CD4-positive, alpha-beta T cell treated with Interleukin-4 for 4 hours (primary cell): ENCODE measurements around the gene KAT2A.

Experiments used
- DNase-seq: peaks from one replicate; pipeline ENCODE4 v3.0.0-alpha.2; 2020

KAT2A gene

DNA sequence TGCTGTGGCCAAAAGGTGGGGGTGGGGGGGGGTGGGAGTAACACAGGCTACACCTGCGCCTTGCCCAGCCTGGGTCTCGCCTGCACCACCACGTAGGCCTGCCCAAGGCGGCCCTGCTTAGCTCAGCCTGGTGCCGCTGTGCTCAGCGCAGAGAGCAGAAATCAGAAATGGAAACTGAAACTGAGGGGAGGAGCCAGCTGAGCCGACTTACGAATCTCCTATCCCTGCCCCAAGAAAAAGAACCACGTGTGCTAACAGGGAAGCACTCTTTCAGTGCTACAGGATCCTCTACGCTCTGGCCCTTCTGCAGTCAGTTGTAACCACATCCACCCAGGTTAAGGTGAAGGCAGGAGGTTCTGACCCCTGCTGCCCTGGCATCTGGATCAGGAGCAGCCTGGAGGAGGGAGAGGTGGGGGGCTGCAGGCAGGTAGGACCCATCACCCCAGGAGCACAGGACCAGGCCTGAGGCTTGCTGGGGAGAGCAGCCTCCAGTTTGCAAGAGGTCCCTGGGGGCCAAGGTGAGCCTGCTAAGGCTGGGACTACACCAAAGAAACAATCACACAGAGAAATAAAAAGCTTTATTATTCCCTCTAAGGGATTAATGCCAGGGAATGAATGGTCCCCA, 8.5 kb downstream of the KAT2A start, which contains the start of gene DHX58:
TSS of gene DHX58 (minus strand) at position 163 of the 625 bp plus-strand sequence. CDS start 822 bp downstream, outside the sequence.
- peak; percentile 87 for DNase-seq

DNA sequence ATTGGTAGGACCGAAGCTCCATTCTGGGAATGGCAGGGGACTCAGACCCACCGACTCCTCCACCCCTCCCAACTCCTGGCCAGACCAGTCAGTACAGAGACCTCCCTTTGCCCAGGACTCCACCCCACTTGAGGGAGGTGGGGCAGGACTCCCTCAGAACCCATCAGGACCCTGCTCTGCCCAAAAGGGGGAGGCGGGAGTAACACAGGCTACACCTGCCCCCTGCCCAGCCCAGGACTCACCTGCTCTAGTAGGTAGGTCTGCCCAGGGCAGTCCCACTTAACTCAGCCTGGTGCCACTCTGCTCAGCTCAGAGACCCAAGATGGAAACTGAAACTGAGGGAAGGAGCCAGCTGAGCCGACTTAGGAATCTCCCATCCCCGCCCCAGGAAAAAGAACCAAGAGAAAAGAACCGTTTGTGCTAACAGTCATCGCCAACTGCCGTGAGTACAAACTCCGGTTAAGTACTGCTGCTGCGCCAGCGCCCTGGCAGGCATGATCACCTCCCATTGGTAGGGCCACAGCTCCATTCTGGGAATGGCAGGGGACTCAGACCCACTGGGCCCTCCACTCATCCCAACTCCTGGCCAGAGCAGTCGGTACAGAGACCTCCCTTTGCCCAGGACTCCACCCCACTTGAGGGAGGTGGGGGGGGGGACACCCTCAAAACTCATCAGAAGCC, 9.2 kb downstream of the KAT2A start:
- DNase-seq: peak; percentile 23

DNA sequence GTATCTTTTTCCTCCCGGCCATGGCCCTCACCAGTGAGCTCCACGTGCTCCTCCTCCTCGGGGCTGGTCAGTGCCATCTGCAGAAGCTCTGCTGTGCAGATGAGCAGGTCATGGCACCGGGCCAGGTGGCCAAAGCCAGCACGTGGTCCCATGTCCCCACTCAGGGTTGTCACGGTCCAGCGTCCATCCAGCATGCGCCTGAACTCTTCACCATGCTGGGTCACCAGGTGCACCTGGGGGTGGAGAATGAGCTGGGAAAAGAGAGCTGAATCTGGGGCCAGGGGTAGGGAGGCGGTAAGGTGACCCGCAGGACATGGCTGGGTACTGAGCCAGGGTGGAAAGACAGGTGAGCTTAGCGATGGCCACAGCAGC, 9.9 kb downstream of the KAT2A start:
- DNase-seq: no peak

DNA sequence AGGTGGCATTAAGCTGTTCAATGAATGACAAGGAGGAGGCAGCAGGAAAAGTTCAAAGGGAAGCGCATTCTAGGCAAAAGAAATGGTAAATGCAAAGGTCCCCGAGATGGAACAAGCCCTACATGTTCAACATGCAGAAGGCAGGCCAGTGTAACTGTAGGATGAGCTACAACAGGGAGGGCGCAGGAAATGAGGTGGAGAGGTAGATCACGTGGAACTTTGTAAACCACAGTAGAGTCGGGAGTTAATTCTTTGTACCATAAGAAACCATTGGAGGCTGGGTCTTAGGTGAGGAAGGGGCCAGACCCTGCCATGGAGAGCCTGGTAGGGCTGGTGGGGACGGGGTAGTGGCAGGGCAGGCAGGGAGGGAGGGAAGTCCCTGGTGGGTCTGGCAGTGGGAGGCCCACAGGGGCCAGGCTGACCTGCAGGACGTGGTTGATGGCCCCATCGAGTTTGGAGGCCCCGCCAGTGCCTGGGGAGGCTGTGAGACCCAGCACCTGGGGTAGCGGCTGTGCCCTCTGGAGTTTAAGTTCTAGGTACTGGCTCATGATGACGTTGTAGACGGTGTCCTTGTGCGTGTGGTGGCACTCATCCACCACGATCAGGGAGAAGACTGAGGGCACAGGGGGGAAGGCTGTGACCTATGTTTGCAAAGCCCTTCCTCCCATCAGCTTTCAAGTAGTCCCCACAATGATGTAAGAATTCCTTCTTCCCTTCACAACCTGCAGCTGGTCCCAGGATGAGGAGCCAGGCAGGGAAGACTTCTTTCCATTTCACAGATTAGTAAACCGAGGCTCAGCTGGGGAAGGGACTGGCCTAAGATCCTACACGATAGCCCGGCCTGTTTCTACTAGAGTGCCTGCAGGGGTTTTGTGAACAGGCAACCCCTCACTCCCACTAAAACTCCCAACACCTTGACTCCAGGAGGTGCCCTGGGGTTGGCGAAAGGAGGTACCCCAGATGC, 10.6 kb downstream of the KAT2A start:
- DNase-seq: no peak

DNA sequence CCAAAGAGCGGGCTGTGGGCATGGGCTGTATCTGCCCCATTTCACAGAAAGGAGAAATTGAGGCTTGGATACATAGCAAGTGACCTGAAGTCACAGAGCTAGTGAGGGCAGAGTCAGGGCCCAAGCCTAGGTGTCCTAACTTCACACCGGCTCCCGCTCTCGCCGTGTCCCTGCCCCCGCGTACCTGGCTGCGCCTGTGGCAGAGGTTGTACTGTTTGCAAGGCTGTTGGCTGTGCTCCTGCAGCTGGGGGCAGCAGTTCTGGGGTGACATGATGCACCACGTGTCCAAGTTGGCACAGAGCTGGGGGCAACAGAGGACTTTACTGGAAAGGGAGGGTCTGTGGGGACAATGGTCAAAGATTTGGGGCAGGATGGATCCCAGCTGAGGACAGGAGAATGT, 12.1 kb downstream of the KAT2A start:
- DNase-seq: no peak

DNA sequence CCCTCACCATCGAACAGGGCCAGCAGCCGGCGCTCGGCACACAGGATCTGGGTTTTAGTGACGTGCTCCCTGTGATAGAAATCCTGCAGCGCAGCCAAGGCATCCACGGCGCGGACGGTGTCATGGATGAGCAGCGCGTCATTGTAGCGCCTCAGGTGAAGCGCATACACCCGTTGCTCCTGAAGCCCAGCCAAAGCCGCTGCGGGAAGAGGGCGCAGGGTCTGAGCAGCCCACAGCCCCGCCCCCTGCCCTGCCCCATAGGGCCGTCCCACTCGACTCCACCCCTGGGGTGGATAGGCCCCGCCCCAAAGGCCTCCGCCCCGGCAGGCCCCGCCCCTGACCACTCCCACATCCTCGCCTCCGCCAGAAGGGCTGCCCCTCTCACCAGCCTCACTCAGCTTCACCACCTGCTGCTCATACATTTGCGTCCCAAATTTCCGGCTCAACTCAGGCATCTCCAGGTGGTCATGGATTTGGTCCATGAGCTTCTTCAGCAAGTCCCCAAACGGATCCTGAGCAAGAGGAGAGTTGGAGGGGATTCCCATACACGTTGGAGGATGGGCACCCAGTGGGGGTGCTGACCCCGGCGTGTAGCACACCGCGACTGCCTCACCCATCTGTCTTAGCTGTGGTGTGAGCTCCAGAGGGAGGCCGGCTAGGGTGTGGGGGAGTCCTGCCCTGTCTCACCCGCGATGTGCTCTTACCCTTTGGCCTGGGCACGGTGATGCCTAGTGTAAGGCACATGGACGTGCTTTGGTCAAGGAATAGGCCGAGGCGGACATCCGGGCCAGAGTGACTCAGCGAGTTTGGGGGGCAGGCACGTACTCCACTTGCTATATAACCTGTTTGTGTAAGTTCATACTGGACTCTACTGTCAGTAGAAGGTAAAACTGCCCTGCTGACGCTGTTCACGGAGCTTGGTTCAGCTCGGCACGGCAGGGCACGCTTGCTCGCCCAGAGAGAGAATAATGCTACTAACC, 13.3 kb downstream of the KAT2A start:
- peak; percentile 80 for DNase-seq

DNA sequence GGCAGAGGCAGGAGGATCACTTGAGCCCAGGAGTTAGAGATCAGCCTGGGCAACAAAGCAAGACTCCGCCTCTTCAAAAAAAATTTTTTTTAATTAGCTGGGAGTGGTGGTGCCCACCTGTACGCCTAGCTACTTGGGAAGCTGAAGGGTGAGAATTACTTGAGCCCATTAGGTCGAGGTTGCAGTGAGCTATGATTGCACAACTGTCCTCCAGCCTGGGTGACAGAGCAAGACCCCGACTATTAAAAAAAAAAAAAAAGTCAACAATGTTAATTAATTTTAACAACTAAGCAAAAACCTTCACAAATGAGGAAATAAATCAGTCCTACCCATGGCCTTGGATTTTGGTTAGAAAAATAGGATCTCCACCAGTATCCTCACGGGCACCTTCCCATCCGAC, 14.0 kb downstream of the KAT2A start:
- DNase-seq: no peak

DNA sequence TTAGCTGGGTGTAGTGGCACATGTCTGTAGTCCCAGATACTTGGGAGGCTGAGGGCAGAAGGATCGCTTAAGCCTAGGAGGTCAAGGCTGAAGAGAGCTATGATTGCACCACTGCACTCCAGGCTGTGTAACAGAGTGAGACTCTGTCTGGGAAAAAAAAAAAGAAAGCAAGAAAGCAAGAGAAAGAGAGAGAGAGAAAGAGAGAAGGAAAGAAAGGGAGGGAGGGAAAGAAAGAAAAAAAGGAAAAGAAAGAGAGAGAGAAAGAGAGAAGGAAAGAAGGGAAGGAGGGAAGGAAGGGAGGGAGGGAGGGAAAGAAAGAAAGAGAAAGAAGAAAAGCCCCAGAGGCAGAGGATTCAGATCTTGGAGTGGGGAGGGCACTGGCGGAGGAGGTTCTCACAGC, 15.2 kb downstream of the KAT2A start:
- no peak for DNase-seq

DNA sequence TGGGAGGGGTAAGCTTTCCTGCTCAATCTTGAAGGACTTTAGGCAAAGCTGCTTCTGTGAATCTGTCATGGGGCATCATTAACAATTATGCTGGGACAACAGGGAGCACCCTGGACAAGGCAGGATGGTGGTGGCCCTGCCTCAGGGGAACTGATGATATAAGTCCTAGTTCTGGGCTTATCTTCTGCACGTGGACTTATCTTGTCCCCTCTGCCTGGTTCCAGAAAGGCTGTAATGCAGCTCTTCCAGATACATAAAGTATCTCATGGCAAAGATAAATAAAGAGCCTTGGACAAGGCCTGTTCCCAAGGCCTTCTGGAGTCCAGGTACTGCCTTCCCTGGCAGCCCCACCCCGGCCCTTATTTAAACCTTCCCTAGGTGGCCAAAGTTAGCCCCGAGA, 16.9 kb downstream of the KAT2A start:
- DNase-seq: no peak

DNA sequence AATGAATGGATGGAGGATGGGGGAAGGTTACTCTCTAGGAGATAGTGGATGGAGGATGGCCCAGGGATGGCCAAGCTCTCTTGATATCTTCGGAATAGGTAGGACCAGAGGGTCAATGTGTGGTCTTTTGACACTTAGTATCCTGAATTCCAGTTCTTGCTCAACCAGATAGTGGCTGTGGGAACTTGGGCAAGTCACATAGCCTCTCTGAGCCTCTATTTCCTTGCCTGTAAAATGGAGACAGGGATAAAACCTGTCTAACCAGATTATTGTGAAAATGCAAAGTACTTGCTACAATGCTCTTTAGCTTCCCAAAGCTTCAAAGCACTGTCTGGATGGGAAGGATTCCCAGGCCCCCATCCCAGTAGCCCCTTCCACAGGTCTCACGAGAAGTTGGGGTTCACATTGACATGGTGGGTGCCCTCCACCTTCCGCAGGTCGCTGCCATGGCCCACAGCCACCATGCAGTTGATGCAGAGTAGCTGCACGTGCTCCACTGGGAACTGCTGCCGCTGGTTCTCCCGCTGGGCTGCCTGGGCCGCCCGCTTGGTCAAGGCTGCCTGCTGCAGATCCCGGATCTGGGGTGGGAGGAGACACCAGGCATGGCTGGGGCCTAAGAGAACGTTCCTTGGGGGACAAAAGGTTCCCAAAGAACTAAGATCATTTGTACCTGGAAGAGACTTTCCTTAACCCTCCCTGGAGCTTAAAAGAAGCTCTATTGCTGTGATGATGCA, 17.8 kb downstream of the KAT2A start:
- no peak for DNase-seq

DNA sequence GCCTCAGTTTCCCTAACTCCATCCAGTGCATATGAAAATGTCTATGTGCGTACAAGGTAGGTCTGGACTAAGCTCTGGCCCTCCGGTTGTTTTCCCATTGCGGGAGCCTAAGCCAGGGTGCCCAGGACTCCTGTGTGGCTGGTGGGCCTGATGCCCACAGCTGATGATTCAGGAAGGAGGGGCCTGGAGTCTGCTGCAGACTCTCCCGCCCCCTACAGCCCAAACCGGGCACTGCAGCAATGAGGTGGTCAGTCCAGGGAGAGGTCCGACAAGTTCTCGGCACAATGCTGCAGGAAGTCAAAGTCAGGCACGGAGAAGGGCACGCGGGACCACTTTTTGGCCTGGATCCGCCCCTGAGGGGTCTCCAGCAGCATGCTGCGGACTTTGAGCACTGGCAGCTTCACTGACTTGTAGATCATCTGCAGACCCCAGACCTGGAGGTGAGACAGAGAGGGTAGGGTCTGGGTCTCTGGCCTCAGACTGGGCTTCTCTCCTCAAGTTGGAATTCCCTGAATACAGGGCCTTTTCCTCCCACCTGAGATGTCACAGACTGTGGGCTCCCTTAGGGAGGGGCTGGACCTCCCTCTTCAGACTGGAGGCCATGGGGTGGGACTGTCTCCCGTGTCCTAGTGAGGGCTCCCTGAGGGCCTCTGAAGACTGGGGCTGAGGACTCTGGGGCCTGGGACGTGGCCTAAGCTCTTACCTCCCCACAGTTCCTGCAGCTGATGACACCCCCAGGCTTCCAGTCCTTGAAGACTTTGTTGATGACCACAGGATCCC, 19.5 kb downstream of the KAT2A start:
- DNase-seq: peak; percentile 52

DNA sequence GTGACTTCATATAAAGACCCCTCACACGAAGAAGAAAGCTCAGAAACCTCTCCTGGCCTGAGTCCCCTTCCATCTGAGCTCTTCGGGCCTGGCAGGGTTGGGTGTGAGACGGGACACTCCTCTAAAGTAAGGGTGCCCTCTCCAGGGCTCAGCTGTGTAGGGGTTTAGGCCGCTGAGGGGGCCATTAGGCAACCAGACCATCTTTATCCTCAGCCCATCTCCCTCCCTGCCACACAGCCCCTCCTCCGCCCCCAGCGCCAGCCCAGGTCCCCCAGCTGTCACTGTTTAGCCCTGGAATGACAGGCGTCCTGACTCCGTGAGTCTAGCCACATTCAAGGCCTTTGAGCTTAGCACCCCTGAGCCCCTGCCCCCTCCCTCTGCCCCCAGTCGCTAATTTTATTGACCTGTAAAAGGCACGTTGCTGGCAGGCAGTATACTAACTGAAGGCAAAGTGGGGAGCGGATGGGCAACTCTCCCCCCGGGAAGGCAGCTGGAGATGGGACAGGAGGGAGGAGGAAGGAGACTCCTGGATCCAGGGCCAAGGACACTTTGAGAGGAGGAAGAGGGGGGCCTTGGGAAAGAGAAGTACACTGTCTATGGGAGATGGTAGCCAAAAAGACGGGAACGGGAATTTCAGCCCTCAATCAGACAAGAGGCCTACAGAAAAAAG, 22.3 kb downstream of the KAT2A start:
- no peak for DNase-seq

DNA sequence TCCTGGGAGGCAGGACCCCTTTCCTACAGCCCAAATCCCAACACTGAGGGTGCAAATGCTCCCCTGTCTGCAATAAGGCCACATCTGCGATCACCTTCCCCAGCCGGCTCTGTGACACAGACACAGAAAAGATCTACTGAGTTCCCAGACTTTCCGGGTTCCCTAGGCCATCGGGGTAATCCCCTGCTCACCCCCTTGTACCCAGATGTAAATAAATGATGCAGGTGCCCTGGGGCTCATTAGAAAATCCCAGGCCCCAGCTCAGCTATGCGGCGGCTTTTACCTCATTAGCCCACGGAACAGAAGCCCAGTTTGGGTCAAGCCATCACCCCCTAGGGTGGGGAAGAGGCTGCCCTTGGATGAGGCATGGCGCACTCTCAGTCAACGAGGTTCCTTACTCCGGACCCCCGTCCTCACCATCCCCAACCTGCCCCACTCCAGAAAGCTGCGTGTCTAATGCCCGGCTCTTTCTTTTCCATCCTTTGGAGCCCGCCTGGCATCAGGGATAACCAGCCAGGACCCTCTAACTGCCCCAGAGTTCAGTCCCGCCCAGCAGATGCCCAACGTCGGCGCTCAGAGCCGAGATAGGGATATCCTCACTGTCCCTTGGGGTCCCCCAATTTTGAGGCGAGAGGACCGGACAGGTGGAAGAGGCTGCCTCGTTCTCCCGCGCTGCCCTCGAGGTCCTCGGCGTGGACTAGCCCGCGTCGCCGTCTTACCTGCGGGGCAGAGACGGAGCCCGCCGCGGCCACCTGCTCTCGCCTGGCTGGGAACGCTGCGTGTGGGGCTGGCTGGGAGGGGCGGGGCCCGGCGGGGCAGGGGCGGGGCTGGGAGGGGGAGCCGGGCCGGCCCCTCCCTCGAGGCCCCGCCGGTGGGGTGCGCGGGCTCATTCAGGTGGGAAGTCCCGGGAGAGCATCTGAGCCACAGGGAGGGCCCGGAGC, 23.2 kb downstream of the KAT2A start, which contains the start of gene ZNF385C:
TSS of gene ZNF385C (minus strand) at position 783 of the 941 bp plus-strand sequence. CDS start 35,417 bp downstream, outside the sequence.
- peak; percentile 17 for DNase-seq

DNA sequence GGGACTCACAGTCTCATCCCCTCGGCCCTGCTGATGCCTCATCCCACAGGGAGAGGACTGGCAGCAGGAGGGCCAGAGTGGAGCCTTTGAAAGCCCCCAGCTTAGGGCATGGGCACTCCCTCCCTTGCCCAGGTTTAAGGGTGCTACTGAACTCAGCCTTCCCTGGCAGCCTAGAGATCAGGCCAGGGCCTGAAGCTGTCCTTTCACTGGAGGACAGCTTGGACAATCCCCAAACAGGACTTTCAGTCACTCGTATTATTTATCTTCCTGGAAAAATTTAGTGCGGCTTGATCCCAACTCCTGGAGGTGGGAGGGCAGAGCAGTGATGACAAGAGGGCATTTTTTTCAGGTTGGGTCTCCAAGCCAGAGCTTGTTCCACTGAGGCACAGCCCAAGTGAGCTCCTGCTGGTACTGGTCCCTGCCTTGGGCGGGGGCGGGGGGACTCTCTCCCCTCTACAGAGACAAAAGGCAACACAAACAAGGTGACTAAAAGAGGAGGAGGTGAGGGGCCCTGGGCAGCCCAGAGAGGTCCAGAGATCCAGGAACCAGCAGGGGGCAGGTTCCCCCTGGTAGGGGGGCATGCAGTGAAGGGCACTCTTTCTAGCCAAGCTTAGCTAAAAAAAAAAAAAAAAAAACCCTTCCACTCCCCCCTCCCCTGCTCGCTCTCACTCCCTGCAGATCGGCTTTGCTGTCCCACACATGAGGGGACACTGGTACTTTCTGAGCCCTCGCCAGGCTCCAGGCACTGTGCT, 24.6 kb downstream of the KAT2A start:
- no peak for DNase-seq

DNA sequence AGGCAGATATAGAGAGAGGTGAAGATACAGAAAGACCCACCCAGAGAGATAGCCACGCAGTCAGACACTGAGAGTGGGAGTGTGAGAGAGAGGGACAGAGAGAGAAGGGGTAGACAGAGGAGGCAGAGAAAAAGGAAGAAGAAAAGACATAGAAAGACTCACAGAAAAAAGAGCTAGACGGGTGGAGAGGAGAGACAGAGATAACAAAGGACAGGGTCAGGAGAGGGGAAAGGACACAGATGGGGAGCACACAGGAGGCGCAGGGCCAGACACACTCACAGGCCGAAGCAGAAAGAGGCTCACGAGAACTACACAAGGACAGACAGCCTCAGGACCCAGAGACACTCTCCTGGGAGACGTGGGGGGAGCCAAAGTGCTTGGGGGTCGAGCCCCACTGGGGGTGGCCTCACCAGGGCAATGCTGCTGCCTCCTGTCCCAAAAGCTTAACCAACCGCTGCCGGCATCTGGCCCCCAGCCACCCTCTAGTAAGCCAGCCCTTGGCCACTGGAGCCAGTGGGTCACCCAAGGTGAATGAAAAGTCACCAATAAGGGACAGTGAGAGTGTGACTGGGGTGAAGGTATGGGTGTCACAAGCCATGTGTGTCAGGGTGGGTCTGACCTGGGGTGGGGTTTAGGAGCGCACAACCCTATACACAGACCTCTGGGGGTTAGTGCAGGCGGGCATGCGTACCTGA, 26.6 kb downstream of the KAT2A start:
- no peak for DNase-seq

DNA sequence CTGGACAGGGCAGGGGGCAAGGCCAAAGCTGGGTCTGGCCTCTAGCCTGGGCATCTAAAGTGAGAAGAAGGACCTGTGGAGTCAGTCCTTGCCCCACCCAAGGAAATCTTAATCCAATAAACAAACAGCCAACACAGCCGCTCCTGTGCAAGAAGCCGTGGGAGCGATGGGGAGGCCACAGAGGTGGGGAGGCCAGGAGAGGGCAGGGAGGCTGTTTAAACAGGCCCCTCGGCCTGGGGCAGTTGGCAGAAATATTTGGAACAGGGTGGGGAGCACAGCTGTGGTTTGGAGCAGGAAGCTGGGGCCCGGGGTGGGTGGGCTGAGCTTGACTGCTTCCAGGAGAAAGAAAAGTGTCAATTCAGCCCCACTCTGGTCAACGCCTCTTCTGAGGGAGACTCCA, 28.2 kb downstream of the KAT2A start:
- DNase-seq: no peak
